Measurements from ENCODE around the gene PKDREJ. TPM values are rescaled to one million over a fixed set of nuclear protein-coding genes. Genes with fewer than 3 reads are reported as not detected.

PKDREJ gene
- total RNA-seq, 4 donors from 2014 or later = under 0.01 to 0.23 (median 0.10) TPM; not detected in 1

DNA sequence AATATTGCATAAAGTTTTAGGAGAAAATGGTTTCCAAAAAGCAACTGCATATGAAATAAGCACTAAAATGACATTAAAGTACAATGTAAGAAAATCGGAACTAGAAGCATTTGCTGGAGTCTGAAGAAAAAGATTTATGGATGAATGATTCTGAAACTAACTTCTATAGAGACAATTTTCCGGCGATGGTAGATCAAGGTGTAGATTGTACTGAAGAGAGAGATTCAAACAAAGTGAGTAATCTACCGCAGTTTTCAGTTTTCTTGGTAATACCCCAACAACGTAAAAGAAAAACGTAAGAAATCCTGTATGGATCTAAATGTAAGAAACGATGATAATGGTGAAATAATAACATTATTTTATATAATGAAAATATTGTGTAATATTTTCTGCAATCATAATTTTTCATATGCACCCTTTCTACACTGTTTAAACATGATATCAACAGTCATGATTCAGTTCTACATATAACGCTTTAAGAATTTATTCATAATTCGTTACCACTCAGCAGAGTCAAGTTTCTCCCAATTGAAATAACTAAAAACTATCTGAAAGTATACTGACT lies 11.2 kb downstream of the PKDREJ start:
- Histone ChIP-seq H3K27ac (no peak overlapping the region), H3K36me3 (peaks cover 0 to 3% of the 10 kb centered on the region in 2 donors), H3K4me3 (no peak overlapping the region), H3K9me3 (no peaks in the 10 kb centered on the region), H3K27me3 (no peaks in the 10 kb centered on the region), H3K4me1 (peaks cover 0 to 41% (median 11%) of the 10 kb centered on the region in 3 donors)
- TF ChIP-seq EP300 (IDR thresholded peaks at IDR 0.05) = no peak
- TF ChIP-seq POLR2AphosphoS5 (IDR thresholded peaks at IDR 0.05) = no peak
- TF ChIP-seq CTCF (IDR thresholded peaks at IDR 0.05) = no peak
- no peak for TF ChIP-seq POLR2A (IDR thresholded peaks at IDR 0.05)
- no peak for ATAC-seq
- WGBS, 2 donors (ENCODE audit: low coverage in 1 of 2) = 84 to 94% methylated on average over 9 of the region's 9 CpGs

DNA sequence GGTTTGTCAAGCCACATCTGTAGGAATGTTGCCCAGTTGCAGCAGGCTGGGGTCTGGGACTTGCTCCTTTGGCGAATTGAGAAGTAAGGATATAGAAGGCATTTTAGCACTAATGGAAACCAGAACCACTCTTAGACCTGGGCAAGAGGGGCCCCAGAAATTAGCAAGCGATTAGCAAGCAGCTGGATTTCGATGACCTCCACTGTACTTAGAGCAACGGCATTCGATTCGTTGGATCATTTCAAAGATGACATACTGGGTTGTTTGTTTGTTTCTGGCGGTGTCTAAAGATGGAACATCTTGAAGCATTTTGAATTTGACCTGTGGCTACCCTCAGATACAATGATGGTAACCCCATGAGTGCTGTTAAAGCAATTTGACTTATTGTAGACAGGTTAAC lies 11.9 kb downstream of the PKDREJ start:
- TF ChIP-seq POLR2A (IDR thresholded peaks at IDR 0.05) = no peak
- no peak for TF ChIP-seq EP300 (IDR thresholded peaks at IDR 0.05)
- no peak for TF ChIP-seq POLR2AphosphoS5 (IDR thresholded peaks at IDR 0.05)
- TF ChIP-seq CTCF (IDR thresholded peaks at IDR 0.05) = no peak
- H3K27me3 ChIP-seq = no peaks in the 10 kb centered on the region
- peak overlapping the region; percentile 72 to 75 for H3K4me3 ChIP-seq
- 81 to 83% methylated on average over 1 to 6 of the region's 7 CpGs for WGBS, 2 donors (ENCODE audit: low coverage in 1 of 2)
- ATAC-seq = no peak
- peak overlapping the region in 2 of 4 donors; percentile 91 to 92 for H3K27ac ChIP-seq
- H3K36me3 ChIP-seq = peaks cover 0 to 6% of the 10 kb centered on the region in 2 donors
- peaks cover 0 to 43% (median 11%) of the 10 kb centered on the region in 3 donors for H3K4me1 ChIP-seq
- H3K9me3 ChIP-seq = no peaks in the 10 kb centered on the region

- Histone ChIP-seq H3K27me3 (no peaks in the 10 kb centered on the region), H3K36me3 (peaks cover 0 to 6% of the 10 kb centered on the region in 2 donors), H3K27ac (peak overlapping the region; percentile 36 to 92 (median 85)), H3K4me1 (peaks cover 0 to 48% (median 11%) of the 10 kb centered on the region in 3 donors), H3K9me3 (no peaks in the 10 kb centered on the region), H3K4me3 (peak overlapping the region; percentile 72 to 75)
- ATAC-seq = no peak
- no CpG with 5 or more reads among the region's 25 CpGs for WGBS, 2 donors (ENCODE audit: low coverage in 1 of 2)
- no peak for TF ChIP-seq CTCF (IDR thresholded peaks at IDR 0.05)
- no peak for TF ChIP-seq EP300 (IDR thresholded peaks at IDR 0.05)
- no peak for TF ChIP-seq POLR2A (IDR thresholded peaks at IDR 0.05)
- TF ChIP-seq POLR2AphosphoS5 (IDR thresholded peaks at IDR 0.05) = no peak
Measured at GRCh38 chr22:46250783-46251125, 12.4 kb downstream of the PKDREJ start.

DNA sequence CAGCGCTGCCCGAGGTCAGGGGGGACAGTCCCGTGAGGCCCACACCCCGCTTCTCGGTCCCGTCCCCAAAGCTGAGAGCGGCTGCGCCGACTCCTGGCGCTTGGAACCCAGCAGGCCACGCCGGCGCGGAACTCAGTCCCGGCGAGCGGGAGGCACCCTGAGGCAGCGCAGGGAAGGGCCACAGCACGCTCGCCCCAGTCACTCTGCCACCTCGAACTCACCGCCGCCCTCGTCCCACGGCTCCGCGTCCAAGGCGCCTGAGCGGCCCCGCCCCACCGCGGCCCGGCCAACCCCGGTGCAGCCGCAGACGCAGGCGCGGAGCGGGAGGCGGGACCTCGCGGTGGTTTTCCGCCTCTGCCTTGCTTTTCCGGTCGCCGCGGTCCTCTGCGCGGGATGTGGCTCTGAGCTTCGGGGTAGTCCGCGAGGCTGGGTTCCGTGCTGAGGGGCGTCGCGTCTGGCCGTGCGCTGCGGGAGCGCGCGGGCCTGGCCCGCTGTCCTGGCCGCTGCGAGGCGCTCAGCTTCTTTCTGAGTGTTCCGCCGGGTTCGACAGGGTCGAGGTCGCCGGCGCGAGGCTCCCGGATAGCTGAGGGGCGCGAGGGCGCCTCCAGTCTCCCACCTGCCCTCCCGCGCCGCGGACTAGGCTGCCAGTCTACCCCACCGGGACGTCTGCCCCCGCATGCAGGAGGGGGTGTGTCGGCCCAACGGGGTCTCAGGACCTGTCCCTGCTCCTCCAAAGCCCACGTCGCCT lies 12.9 kb downstream of the PKDREJ start, which contains the start of gene CDPF1:
CDPF1 (minus strand) TSS at position 259 of the 748 bp plus-strand sequence. CDS start 2,009 bp downstream, outside the sequence.
- no CpG with 5 or more reads among the region's 89 CpGs for whole genome bisulfite sequencing, 2 donors (ENCODE audit: low coverage in 1 of 2)
- H3K9me3 ChIP-seq = no peaks in the 10 kb centered on the region
- peaks cover 0 to 54% (median 11%) of the 10 kb centered on the region in 3 donors for H3K4me1 ChIP-seq
- H3K27ac ChIP-seq = peak within 1 kb of the TSS; percentile 68 to 92 (median 85)
- H3K36me3 ChIP-seq = peaks cover 0 to 7% of the 10 kb centered on the region in 2 donors
- H3K27me3 ChIP-seq = no peaks in the 10 kb centered on the region
- peak within 1 kb of the TSS; percentile 72 to 75 for H3K4me3 ChIP-seq
- TF ChIP-seq CTCF (IDR thresholded peaks at IDR 0.05) (peak in 2 of 4 experiments; percentile 12 to 17), POLR2A (IDR thresholded peaks at IDR 0.05) (peak; percentile 65 to 74), POLR2AphosphoS5 (IDR thresholded peaks at IDR 0.05) (no peak)
- ATAC-seq = peak; percentile 97
